GM19463 (cell line): ENCODE results near the gene C3orf33.

Experiments
- ATAC-seq: cut with Tn5 transposase; IDR thresholded peaks from one replicate; pipeline ENCODE4 v1.9.1; 2021; ENCODE audit warnings: mild to moderate bottlenecking, moderate library complexity; ENCODE audit not compliant: unreplicated experiment

The C3orf33 gene

DNA sequence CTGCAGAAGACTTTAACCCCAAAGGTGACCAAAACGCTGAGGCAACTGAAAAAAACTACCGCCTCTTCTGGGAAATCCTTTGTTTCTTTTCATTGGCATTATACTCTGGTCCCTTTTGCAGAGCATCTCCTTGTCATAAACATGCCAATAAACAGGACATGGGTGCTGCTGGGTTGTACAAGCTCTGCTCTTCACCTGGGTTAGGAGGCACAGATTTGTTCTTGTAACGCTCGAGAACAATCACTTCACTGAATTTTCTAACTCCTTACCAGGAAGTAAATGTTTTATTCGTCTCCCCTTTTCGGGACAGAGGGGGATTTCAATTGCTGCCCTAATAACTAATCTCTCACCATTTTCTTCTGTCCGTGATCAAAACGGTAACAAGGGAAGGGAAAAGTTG is 62.5 kb downstream of the C3orf33 start:
- ATAC-seq: no peak

DNA sequence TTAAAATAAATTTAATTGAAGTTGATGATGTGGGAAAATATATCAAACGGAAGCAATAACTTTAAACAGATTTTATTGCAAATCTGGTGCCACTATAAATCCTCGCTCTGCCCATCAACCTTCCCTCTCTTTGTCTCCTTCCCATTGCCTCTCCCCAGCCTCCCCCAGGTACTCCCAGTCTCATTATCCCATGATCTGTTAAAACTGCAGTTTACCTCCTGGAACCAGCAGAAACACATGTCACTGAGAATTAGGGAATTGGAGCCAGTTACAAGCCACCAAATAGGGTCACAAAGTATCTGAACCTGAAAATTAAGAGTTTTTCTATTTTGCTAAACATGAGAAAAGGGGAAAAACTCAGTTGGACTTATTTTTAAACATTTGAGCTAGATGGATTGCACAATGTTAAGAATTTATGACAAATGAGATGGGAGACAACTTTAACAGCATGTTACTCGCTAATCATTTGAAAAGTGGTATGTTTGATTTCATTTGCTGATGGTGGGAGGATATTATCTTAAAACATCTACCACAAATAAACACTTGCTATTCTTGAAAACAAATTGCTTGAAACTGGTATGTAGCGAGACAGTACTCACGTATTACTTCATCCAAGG is 63.6 kb downstream of the C3orf33 start:
- no peak for ATAC-seq

DNA sequence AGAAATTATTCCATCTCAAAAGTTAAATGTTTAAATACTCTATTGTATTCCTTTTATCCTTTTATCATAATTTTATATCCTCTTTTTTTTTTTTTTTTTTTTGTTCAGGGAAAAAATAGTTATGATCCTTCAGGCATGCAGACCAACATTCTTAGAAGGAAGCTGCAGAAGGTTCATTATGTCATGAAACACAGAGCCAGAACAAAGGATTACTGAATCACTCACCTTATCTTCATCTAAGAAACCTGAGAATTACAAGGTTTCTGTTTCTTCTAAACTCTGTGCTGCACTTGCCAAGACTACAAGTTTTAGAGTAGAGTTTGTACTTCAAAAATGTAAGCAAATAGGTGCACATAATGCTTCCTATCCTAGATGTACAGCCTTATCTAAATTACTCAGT is 64.5 kb downstream of the C3orf33 start:
- no peak for ATAC-seq

DNA sequence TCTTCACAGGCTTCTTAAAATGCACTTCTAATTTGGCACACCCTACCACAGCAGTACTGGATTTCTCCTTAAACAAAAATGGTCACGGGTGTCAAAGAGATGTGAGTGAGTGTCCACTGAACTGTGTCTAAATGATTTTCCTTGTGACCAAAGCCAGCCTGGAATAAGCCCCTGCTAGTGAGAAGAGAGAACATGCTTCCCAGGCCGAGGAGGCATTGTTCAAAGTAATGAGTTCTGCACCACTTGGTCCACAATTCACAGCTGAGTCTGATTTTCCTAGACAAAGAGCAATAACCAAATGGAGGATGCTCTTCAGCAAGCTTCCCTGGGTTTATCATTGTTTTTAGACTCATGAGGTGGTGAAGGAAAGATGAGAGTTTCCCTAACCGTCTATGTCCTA is 65.0 kb downstream of the C3orf33 start:
- no peak for ATAC-seq

DNA sequence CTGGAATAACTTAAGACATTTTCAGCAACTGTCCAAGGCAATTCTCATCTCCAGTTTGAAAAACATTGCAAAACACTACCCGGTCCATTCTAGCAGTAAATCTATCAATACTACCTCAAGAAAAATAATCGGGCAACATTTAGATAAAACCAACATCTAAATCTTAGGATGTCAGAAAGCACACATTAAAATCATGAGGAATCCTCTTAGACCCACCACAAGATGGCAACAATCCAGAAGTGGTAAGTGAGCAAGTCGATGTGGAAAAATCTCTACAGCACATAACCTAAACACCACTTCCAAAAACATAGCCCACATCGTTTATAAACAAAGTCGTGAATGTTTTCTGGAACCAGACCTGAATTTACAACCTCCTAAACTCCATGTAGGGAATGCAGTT is 66.9 kb downstream of the C3orf33 start:
- no peak for ATAC-seq

DNA sequence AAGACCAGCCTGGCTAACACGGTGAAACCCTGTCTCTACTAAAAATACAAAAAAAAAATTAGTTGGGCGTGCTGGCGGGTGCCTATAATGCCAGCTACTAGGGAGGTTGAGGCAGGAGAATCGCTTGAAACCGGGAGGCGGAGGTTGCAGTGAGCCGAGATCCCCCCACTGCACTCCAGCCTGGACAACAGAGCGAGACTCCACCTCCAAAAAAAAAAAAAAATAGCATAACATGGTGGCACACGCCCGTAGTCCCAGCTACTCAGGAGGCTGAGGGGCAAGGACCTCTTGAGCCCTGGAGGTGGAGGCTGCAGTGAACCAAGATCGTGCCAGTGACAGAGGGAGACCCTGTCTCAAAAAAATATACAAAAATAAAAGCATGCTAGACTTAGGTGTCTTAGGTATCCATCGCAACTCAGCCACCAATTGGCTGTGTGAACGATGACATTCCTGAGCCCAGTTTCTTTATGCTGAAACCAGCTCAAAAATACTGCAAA is 67.5 kb downstream of the C3orf33 start:
- ATAC-seq: no peak

DNA sequence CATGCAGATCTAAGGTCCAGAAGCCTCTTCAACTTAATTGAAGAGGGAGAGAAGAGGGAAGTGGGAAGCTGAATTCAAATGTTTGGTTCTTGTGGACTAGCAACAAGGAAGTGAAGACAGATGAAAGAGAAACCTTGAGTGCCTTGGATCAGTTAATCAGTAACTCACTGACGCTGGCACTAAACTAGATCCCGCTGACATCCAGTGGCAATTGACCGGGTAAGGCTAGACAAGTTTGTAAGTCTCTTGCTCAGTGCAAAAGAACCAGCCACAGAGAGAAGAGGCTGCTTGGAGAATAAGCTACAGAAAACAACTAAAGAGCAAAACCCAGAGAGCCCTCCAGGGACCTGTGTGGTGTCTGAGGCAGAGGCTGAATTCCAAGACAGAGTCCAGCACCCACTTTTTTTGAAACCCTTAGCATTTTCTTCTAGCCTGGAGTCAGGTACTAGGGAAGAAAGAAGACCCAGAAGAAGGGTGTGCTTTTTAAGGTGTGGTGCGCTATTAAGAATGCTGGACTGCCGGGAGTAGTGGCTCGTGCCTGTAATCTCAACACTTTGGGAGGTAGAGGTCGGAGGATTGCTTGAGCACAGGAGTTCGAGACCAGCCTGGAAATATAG is 68.1 kb downstream of the C3orf33 start:
- peak; percentile 98 for ATAC-seq

DNA sequence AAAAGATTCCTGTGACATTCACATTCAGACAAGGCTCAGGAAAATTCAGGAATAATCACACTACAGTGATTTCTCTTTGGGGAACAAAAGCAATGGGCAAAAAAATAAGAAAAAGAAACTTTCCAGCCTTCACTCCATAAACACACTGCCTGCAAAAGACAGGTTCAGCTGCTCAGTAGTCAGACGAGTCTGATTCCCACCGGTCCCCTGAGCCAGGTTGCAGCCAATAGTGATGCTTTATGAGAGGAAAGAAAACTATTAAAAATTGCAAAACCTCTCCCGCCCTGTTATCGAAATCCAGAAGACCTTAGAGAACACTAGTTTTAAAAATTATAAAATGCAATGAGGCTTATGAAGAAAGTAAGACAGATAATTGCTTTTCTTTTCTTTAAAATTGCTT is 69.7 kb downstream of the C3orf33 start:
- ATAC-seq: no peak

DNA sequence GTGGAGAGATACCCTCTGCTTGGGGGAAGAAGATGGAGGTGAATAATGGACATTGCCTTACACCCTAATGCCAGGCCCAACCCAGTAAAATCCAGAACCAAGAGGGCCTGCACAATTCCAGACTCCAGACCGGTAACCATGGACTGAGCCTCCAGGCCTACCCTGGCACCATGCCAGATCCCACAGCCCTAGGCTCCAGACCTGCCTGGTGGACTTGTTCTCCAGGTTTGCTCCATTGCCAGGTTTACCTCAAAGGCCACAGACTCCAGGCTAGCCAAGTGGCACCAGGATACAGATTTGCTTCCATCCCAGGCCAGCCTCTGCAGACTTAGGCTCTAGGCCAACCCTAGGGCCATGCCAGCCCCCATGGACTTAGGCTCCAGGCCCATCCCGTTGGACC is 75.2 kb downstream of the C3orf33 start:
- ATAC-seq: no peak

DNA sequence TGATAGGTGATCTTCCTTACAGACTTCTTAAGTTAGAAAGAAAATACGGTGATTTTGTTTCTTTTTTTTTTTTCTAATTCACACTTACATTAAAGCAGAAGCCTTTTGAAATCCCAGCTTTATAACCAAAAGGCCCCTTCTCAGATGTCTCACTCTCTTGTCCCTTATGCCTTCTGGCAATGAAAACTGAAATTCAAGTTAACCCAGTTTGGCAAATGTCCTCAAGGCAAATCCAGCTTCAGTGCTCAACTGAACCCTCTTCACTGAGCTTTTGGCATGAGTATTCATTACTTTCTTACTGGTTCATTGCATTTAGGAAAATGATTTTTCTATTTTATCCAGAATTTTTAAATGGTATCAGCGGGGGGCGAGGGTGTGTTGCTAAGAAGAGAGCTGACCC is 78.2 kb downstream of the C3orf33 start:
- ATAC-seq: no peak

DNA sequence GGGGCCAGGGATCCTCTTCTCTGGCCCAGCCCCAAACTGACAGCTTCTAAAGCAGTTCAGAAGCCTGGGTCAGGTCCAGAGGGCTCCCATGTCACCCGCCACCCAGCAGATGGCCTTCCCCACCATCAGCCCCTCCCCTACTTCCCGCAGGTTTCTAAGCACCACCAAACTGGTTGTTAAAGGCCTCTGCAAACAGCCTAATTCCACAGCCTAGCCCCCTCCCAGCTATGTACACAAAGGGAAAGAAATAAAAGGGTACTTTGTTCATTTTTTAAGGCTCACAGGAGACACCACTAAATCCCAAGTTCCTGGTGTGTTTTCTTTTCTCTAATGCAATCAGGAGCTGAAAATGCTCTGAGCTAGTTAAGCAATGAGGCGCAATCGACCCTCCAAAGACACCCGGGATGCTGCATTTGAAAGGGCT is 91.8 kb downstream of the C3orf33 start:
- no peak for ATAC-seq
